Activated B cell treated with CpG ODN at 0.5 μM for 24 hours (primary cell): ENCODE data around the gene OR10G4. TPM values are rescaled to one million over a fixed set of nuclear protein-coding genes. Genes with fewer than 3 reads are reported as not detected.

Source experiments
- ATAC-seq: fragments of 200-7000 bp; cut with Tn5 transposase; one replicate; pipeline ENCODE4 v1.10.0; 2021; ENCODE audit warnings: low read depth, mild to moderate bottlenecking, moderate library complexity
- CTCF ChIA-PET: fragments of 350-600 bp; sonication (Branson Sonifier 250); formaldehyde crosslinking; loops from one replicate; lab custom pipeline; 2021; ENCODE audit warnings: antibody characterized with exemption; lab: Charles Lee
- POLR2A ChIA-PET: fragments of 350-600 bp; sonication (Branson Sonifier 250); formaldehyde crosslinking; loops from one replicate; lab custom pipeline; 2021; ENCODE audit warnings: antibody characterized with exemption; lab: Charles Lee
- DNase-seq: peaks from one replicate; pipeline ENCODE4 v3.0.0; 2022
- H3K27ac Mint-ChIP-seq: one replicate; pipeline ENCODE4 v1.8.0; 2020; ENCODE audit warnings: mixed read lengths
- H3K27me3 Mint-ChIP-seq: one replicate; pipeline ENCODE4 v1.8.0; 2021; ENCODE audit warnings: mixed read lengths
- H3K36me3 Mint-ChIP-seq: one replicate; pipeline ENCODE4 v1.8.0; 2021; ENCODE audit warnings: low read depth, mixed read lengths
- H3K4me1 Mint-ChIP-seq: one replicate; pipeline ENCODE4 v1.8.0; 2021; ENCODE audit warnings: mixed read lengths
- H3K4me3 Mint-ChIP-seq: one replicate; pipeline ENCODE4 v1.8.0; 2020; ENCODE audit warnings: mild to moderate bottlenecking, mixed read lengths
- H3K9me3 Mint-ChIP-seq: one replicate; pipeline ENCODE4 v1.8.0; 2020; ENCODE audit warnings: mixed read lengths
- intact Hi-C: fragments of 100-400 bp; cut with micrococcal nuclease; formaldehyde crosslinking; loops from one replicate; pipeline ENCODE4 v1.15.1; 2024
- total RNA-seq: library from RNA; stranded (reverse); gene quantifications from 2 replicates; pipeline ENCODE4 v1.2.3, GENCODE V29; 2022
- TF ChIP-seq, protein P1 (sequence below): fragments of 200-600 bp; IDR thresholded peaks from one replicate; pipeline ENCODE4 v1.8.0; 2022; ENCODE audit warnings: antibody characterized with exemption, mild to moderate bottlenecking

Gene OR10G4, protein sequence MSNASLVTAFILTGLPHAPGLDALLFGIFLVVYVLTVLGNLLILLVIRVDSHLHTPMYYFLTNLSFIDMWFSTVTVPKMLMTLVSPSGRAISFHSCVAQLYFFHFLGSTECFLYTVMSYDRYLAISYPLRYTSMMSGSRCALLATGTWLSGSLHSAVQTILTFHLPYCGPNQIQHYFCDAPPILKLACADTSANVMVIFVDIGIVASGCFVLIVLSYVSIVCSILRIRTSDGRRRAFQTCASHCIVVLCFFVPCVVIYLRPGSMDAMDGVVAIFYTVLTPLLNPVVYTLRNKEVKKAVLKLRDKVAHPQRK
- not detected in 2 replicates for total RNA-seq

DNA sequence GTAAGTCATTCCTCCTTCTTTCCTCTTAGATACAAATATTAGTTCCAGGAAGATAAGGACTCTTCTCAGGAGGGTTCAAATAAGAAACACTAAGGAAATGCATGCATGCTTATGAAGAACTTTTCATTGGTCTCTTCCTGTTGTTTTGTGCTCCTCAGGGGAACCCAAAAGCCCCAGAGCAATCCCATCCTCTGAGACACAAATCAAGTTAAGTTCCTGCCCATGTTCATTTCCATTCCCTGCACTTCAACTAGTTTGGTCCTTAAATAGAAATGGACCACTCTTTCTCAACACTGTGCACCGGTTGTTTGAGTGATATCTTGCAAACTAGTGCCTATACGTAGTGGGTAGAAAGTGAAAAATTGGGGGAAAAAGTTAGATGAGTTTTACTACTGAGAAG lies at the start of gene OR10G4:
Gene OR10G4 (plus strand): TSS at position 301 of the 400 bp plus-strand sequence. CDS start 2,578 bp downstream, outside the sequence.
- no peaks in the 10 kb centered on the region for H3K4me1 Mint-ChIP-seq
- intact Hi-C loops: no loop called here
- no peak within 1 kb of the TSS for H3K4me3 Mint-ChIP-seq
- DNase-seq: no peak
- TF ChIP-seq, protein P1, sequence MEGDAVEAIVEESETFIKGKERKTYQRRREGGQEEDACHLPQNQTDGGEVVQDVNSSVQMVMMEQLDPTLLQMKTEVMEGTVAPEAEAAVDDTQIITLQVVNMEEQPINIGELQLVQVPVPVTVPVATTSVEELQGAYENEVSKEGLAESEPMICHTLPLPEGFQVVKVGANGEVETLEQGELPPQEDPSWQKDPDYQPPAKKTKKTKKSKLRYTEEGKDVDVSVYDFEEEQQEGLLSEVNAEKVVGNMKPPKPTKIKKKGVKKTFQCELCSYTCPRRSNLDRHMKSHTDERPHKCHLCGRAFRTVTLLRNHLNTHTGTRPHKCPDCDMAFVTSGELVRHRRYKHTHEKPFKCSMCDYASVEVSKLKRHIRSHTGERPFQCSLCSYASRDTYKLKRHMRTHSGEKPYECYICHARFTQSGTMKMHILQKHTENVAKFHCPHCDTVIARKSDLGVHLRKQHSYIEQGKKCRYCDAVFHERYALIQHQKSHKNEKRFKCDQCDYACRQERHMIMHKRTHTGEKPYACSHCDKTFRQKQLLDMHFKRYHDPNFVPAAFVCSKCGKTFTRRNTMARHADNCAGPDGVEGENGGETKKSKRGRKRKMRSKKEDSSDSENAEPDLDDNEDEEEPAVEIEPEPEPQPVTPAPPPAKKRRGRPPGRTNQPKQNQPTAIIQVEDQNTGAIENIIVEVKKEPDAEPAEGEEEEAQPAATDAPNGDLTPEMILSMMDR: no peak
- H3K27me3 Mint-ChIP-seq: no peaks in the 10 kb centered on the region
- ChIA-PET CTCF (no interaction called here), POLR2A (no interaction called here)
- ATAC-seq: no peak
- H3K9me3 Mint-ChIP-seq: no peaks in the 10 kb centered on the region
- H3K27ac Mint-ChIP-seq: no peak within 1 kb of the TSS
- H3K36me3 Mint-ChIP-seq: no peaks in the 10 kb centered on the region

DNA sequence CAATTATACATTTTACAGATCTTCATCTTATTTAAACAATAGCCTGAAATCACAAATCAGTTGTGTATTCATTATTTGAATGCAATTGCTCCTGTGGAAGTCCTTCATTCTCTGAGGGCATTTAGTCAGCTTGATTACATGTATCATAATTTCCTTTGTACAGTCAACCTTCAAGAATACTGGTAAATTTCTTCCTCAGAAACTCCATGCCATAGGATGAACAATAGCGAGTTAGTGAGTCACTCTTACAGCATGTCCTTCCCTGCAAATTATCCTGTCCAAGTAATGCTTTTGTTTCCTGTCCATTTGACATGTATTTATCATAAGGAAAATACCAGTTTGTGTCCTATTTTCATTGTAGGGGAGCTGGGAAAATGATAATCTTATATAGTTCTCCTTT lies 39.0 kb upstream of the OR10G4 start:
- ATAC-seq: no peak
- TF ChIP-seq, protein P1: no peak
- no peaks in the 10 kb centered on the region for H3K36me3 Mint-ChIP-seq
- H3K27ac Mint-ChIP-seq: no peak overlapping the region
- POLR2A ChIA-PET: no interaction called here
- H3K4me3 Mint-ChIP-seq: no peak overlapping the region
- no peak for DNase-seq
- H3K9me3 Mint-ChIP-seq: peaks cover 2% of the 10 kb centered on the region
- no peaks in the 10 kb centered on the region for H3K4me1 Mint-ChIP-seq
- H3K27me3 Mint-ChIP-seq: no peaks in the 10 kb centered on the region
- CTCF ChIA-PET: no interaction called here
- intact Hi-C loops: no loop called here

DNA sequence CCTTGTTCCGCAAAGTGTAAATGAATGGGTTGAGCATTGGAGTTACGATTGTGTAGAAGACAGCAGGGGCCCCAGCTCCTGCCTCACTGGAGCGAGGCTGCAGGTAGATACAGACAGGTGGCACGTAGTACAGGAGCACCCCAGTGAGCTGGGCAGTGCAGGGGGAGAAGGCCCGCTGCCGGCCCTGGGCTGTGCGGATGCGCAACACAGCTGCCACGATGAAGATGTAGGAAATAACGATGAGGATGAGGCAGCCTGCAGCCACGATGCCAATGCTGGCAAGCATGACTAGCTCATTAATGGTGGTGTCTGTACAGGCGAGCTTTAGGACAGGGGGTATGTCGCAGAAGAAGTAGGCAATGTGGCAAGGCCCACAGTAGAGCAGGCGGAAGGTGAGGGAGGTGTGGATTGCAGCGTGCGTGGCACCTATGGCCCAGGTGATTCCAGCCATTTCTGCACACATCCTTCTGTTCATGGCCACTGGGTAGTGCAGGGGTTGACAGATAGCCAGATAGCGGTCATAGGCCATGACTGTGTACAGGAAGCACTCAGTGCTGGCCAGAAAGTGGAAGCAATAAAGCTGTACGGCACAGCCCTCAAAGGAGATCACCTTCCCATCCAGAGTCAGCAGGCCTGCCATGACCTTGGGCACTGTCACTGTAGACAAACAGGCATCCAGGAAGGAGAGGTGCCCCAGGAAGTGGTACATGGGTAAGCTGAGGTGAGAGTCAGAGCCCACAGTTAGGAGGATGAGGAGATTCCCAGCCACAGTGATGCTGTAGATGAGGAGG lies 35.8 kb upstream of the OR10G4 start:
- no peak overlapping the region for H3K4me3 Mint-ChIP-seq
- DNase-seq (no peak), ATAC-seq (no peak)
- POLR2A ChIA-PET: no interaction called here
- intact Hi-C loops: no loop called here
- no peaks in the 10 kb centered on the region for H3K36me3 Mint-ChIP-seq
- no peaks in the 10 kb centered on the region for H3K27me3 Mint-ChIP-seq
- CTCF ChIA-PET: no interaction called here
- TF ChIP-seq, protein P1: no peak
- no peaks in the 10 kb centered on the region for H3K4me1 Mint-ChIP-seq
- H3K27ac Mint-ChIP-seq: no peak overlapping the region
- peaks cover 2% of the 10 kb centered on the region for H3K9me3 Mint-ChIP-seq

DNA sequence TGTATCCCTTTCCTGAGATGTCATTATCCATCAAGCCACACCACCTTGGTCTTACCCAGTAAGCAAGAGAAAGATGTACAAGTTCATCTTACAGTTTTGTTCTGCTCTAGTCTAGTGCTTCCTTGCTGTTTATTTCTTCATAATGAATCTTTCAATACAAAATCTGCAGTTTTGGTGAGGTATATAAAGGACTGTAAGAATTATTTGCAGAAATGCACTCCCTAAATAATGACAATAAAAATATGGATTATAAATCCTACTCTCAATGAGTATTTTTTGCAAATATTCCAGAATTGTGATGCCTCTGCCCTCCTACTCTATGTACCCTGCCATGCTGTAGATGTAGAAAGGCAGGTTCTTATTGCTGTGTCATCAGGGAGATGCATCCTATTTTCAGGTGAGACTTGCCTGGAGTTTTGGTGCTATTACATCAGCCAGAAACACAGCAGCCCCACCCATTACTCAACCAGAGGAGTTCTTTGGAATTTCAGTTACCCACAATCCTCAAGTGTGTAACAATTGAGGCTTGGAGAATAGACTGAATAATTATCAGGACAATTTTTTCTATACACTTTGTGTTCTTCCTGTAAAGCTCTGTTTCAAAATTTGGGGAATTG lies 35.0 kb upstream of the OR10G4 start, which contains the start of gene OR10S1:
Gene OR10S1 (minus strand): TSS at position 51 of the 617 bp plus-strand sequence. CDS start 117 bp downstream, outside the sequence.
- no peak for ATAC-seq
- Mint-ChIP-seq H3K27me3 (no peaks in the 10 kb centered on the region), H3K4me3 (no peak within 1 kb of the TSS), H3K27ac (no peak within 1 kb of the TSS), H3K4me1 (no peaks in the 10 kb centered on the region), H3K36me3 (no peaks in the 10 kb centered on the region), H3K9me3 (peaks cover 5% of the 10 kb centered on the region)
- TF ChIP-seq, protein P1: no peak
- no peak for DNase-seq
- ChIA-PET POLR2A (no interaction called here), CTCF (no interaction called here)
- intact Hi-C loops: no loop called here

DNA sequence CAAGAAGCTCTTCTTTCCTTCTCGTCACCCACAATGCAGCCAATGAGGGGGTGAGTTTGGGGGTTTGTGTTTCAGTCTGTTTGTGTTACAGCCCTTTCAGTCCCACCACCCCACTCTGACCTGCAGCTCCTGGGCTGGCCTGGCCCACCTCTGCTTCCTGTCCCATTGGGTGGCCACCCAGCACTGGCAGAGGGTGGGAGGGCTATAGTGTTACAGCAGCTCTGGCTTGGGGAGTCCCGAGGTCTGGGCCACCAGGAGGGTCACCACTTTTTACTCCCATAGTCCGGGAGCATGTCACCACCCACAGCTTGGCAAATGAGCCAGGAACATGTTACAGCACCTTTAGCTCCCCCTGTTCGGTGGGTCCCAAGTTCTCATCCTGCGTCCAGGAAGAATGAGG lies 33.5 kb upstream of the OR10G4 start:
- Mint-ChIP-seq H3K9me3 (peaks cover 7% of the 10 kb centered on the region), H3K4me1 (no peaks in the 10 kb centered on the region), H3K27ac (no peak overlapping the region), H3K27me3 (no peaks in the 10 kb centered on the region), H3K4me3 (no peak overlapping the region), H3K36me3 (no peaks in the 10 kb centered on the region)
- ATAC-seq (no peak), DNase-seq (no peak)
- TF ChIP-seq, protein P1: no peak
- ChIA-PET POLR2A (no interaction called here), CTCF (no interaction called here)
- intact Hi-C loops: no loop called here
